H1 (cell line): ENCODE data around the gene CTBP2. TPM values are rescaled to one million over a fixed set of nuclear protein-coding genes. Genes with fewer than 3 reads are reported as not detected.

Experiments used
- CTCF ChIA-PET: fragments of 300-600 bp; sonication (Branson Sonifier 250); formaldehyde crosslinking; loops from one replicate; lab custom pipeline; 2021; ENCODE audit not compliant: partially characterized antibody; lab: Charles Lee
- POLR2A ChIA-PET: fragments of 300-600 bp; sonication (Branson Sonifier 250); formaldehyde crosslinking; loops from one replicate; lab custom pipeline; 2021; ENCODE audit warnings: inconsistent platforms; ENCODE audit not compliant: partially characterized antibody; lab: Charles Lee
- DNase-seq, 2 experiments: peaks; one replicate each; pipeline versions ENCODE4 v3.0.0 to v3.0.0-alpha.2; 2010 to 2022; ENCODE audit warnings: low spot score in 2 of 2, low read depth in 1 of 2, mixed read lengths in 1 of 2
- FAIRE-seq: peaks from 2 replicates; lab custom pipeline; 2011; peaks lifted over from hg19 to GRCh38; lab: Jason Lieb, UNC
- H2AFZ ChIP-seq: 2 replicates; pipeline ENCODE4 v1.8.1; 2012; ENCODE audit warnings: low read length, inconsistent platforms
- H2AK5ac ChIP-seq: 2 replicates; pipeline ENCODE4 v1.6.1; 2013; ENCODE audit warnings: low read depth, low read length
- H2BK120ac ChIP-seq: replicated peaks from 2 replicates; pipeline ENCODE3; 2013; ENCODE audit warnings: low read depth, low read length, inconsistent platforms
- H2BK12ac ChIP-seq: 2 replicates; pipeline ENCODE4 v1.6.1; 2013; ENCODE audit warnings: low read depth, low read length
- H2BK15ac ChIP-seq: 2 replicates; pipeline ENCODE4 v1.6.1; 2013; ENCODE audit warnings: low read length
- H2BK20ac ChIP-seq: 2 replicates; pipeline ENCODE4 v1.6.1; 2013; ENCODE audit warnings: low read length
- H2BK5ac ChIP-seq: 2 replicates; pipeline ENCODE4 v1.6.1; 2013; ENCODE audit warnings: low read depth, low read length
- H3K14ac ChIP-seq: 2 replicates; pipeline ENCODE4 v1.6.1; 2013; ENCODE audit warnings: inconsistent platforms; ENCODE audit not compliant: insufficient read length
- H3K18ac ChIP-seq: 2 replicates; pipeline ENCODE4 v1.6.1; 2013; ENCODE audit warnings: low read length; ENCODE audit errors: extremely low read depth
- H3K23ac ChIP-seq: 2 replicates; pipeline ENCODE4 v1.6.1; 2013; ENCODE audit warnings: inconsistent platforms; ENCODE audit not compliant: insufficient read length
- H3K23me2 ChIP-seq: 2 replicates; pipeline ENCODE4 v1.6.1; 2013; ENCODE audit warnings: low read depth, low read length
- H3K27ac ChIP-seq: 2 replicates; pipeline ENCODE4 v1.6.1; 2011; ENCODE audit warnings: low read depth, low read length, inconsistent platforms
- H3K27me3 ChIP-seq, 4 experiments: replicated peaks in 1 of 4; 1 replicate in 1 of 4; 2 replicates in 3 of 4; pipeline versions ENCODE4 v1.6.1 to v1.8.1; 2011 to 2013; ENCODE audit warnings: low read length in 3 of 4, mild to moderate bottlenecking in 3 of 4, inconsistent platforms in 2 of 4, mixed read lengths in 2 of 4, moderate library complexity in 1 of 4; ENCODE audit not compliant: control insufficient read depth in 3 of 4, insufficient read depth in 3 of 4; ENCODE audit errors: extremely low read depth in 1 of 4
- H3K36me3 ChIP-seq, 4 experiments: 2 replicates each; pipeline versions ENCODE4 v1.6.1 to v1.8.1; 2011 to 2013; ENCODE audit warnings: mild to moderate bottlenecking in 4 of 4, low read length in 3 of 4, moderate library complexity in 2 of 4, control low read depth in 1 of 4, inconsistent platforms in 1 of 4; ENCODE audit not compliant: insufficient read depth in 4 of 4, control insufficient read depth in 2 of 4
- H3K4ac ChIP-seq: replicated peaks from 2 replicates; pipeline ENCODE3; 2013; ENCODE audit warnings: low read length, low read depth, mixed read lengths, inconsistent platforms; ENCODE audit not compliant: insufficient read length
- H3K4me1 ChIP-seq, 4 experiments: replicated peaks in 1 of 4; 1 replicate in 1 of 4; 2 replicates in 3 of 4; pipeline versions ENCODE4 v1.6.1 to v1.8.1; 2011 to 2013; ENCODE audit warnings: low read length in 3 of 4, inconsistent platforms in 2 of 4, mixed read lengths in 1 of 4; ENCODE audit not compliant: insufficient read depth in 4 of 4, control insufficient read depth in 3 of 4
- H3K4me2 ChIP-seq, 2 experiments: 2 replicates each; pipeline versions ENCODE4 v1.6.1 to v1.8.1; 2011 to 2013; ENCODE audit warnings: low read depth in 2 of 2, low read length in 2 of 2, control low read depth in 1 of 2, inconsistent platforms in 1 of 2, mild to moderate bottlenecking in 1 of 2; ENCODE audit not compliant: insufficient read depth in 1 of 2
- H3K4me3 ChIP-seq, 4 experiments: fragments of 200-600, 300-600 bp in 1 of 4; sonication (generic), shearing (Covaris generic), sonication (Bioruptor Twin) in 1 of 4; 2 replicates each; pipeline versions ENCODE4 v1.5.1 to v1.8.1; 2011 to 2016; ENCODE audit warnings: low read length in 4 of 4, low read depth in 3 of 4, control low read depth in 2 of 4, inconsistent platforms in 2 of 4, mild to moderate bottlenecking in 2 of 4, mixed read lengths in 1 of 4, moderate library complexity in 1 of 4; ENCODE audit not compliant: insufficient read depth in 2 of 4; ENCODE audit errors: extremely low read depth in 1 of 4
- H3K56ac ChIP-seq: replicated peaks from 2 replicates; pipeline ENCODE3; 2013; ENCODE audit warnings: low read depth, mild to moderate bottlenecking, mixed read lengths, low read length, inconsistent platforms; ENCODE audit not compliant: insufficient read length
- H3K79me1 ChIP-seq: 2 replicates; pipeline ENCODE4 v1.6.1; 2013; ENCODE audit warnings: low read depth, low read length, control low read depth
- H3K79me2 ChIP-seq, 2 experiments: 2 replicates each; pipeline versions ENCODE4 v1.6.1 to v1.8.1; 2012 to 2013; ENCODE audit warnings: low read length in 2 of 2, mild to moderate bottlenecking in 2 of 2, inconsistent platforms in 1 of 2; ENCODE audit not compliant: insufficient read depth in 2 of 2, control insufficient read depth in 1 of 2
- H3K9ac ChIP-seq, 4 experiments: replicated peaks in 1 of 4; 1 replicate in 1 of 4; 2 replicates in 3 of 4; pipeline versions ENCODE4 v1.6.1 to v1.8.1; 2011 to 2013; ENCODE audit warnings: low read depth in 3 of 4, low read length in 3 of 4, control low read depth in 2 of 4, mild to moderate bottlenecking in 2 of 4, moderate library complexity in 2 of 4, inconsistent platforms in 1 of 4; ENCODE audit errors: extremely low read depth in 1 of 4
- H3K9me3 ChIP-seq, 2 experiments: 2 replicates each; pipeline versions ENCODE4 v1.6.1 to v1.8.1; 2012 to 2013; ENCODE audit warnings: mild to moderate bottlenecking in 2 of 2, moderate library complexity in 2 of 2, control low read depth in 1 of 2, inconsistent platforms in 1 of 2, low read depth in 1 of 2, low read length in 1 of 2, mixed read lengths in 1 of 2; ENCODE audit not compliant: insufficient read depth in 2 of 2
- H4K20me1 ChIP-seq, 2 experiments: replicated peaks in 1 of 2; 2 replicates each; pipeline versions ENCODE3 to v1.8.1; 2011 to 2013; ENCODE audit warnings: inconsistent platforms in 2 of 2, low read length in 2 of 2, mild to moderate bottlenecking in 1 of 2; ENCODE audit not compliant: insufficient read depth in 2 of 2, control insufficient read depth in 1 of 2
- H4K5ac ChIP-seq: 2 replicates; pipeline ENCODE4 v1.6.1; 2013; ENCODE audit warnings: low read length, low read depth, mixed read lengths, inconsistent platforms; ENCODE audit not compliant: insufficient read length
- H4K8ac ChIP-seq: 2 replicates; pipeline ENCODE4 v1.8.0; 2013; ENCODE audit warnings: mild to moderate bottlenecking, moderate library complexity, low read length, inconsistent platforms; ENCODE audit not compliant: insufficient read depth; ENCODE audit errors: extremely low read depth
- H4K91ac ChIP-seq: replicated peaks from 2 replicates; pipeline ENCODE3; 2013; ENCODE audit warnings: low read length, mixed read lengths, inconsistent platforms; ENCODE audit not compliant: insufficient read length
- CHD2 ChIP-seq: IDR thresholded peaks from 2 replicates; pipeline ENCODE4 v1.6.1; 2012; ENCODE audit warnings: low read length, improper control_type of control experiment
- EP300 ChIP-seq, 2 experiments: IDR thresholded peaks; 1 replicate in 1 of 2; 2 replicates in 1 of 2; pipeline ENCODE4 v1.6.1; 2011 to 2012; ENCODE audit warnings: low read depth in 2 of 2, low read length in 2 of 2, mild to moderate bottlenecking in 2 of 2, borderline replicate concordance in 1 of 2, inconsistent platforms in 1 of 2, moderate library complexity in 1 of 2
- GTF2F1 ChIP-seq: IDR thresholded peaks from 2 replicates; pipeline ENCODE4 v1.6.1; 2012; ENCODE audit warnings: low read depth, low read length, improper control_type of control experiment, borderline replicate concordance
- RBBP5 ChIP-seq: IDR thresholded peaks from 2 replicates; pipeline ENCODE4 v1.7.1; 2012; ENCODE audit warnings: low read depth, mild to moderate bottlenecking, inconsistent platforms, low read length, moderate library complexity, borderline replicate concordance
- SAP30 ChIP-seq: fragments of 300-600 bp; sonication (generic); IDR thresholded peaks from 2 replicates; pipeline ENCODE4 v1.7.1; 2012; ENCODE audit warnings: low read length, moderate library complexity, mild to moderate bottlenecking, inconsistent platforms; ENCODE audit not compliant: insufficient read depth, insufficient replicate concordance
- SIN3A ChIP-seq, 2 experiments: IDR thresholded peaks in 1 of 2; conservative IDR thresholded peaks in 1 of 2; 2 replicates each; pipeline ENCODE4 v1.6.1; 2011 to 2012; ENCODE audit warnings: low read length in 2 of 2, improper control_type of control experiment in 1 of 2, low read depth in 1 of 2, mild to moderate bottlenecking in 1 of 2
- SIRT6 ChIP-seq: IDR thresholded peaks from one replicate; pipeline ENCODE4 v1.7.1; 2012; ENCODE audit warnings: low read length, inconsistent platforms
- SP2 ChIP-seq: IDR thresholded peaks from 2 replicates; pipeline ENCODE4 v1.6.1; 2012; ENCODE audit warnings: mild to moderate bottlenecking, low read length, inconsistent platforms
- SUZ12 ChIP-seq: fragments of 200-600 bp; sonication (generic); IDR thresholded peaks from 2 replicates; pipeline ENCODE4 v1.6.1; 2012; ENCODE audit warnings: mild to moderate bottlenecking, inconsistent platforms, low read length, moderate library complexity, mixed read lengths
- USF2 ChIP-seq: IDR thresholded peaks from 2 replicates; pipeline ENCODE4 v1.6.1; 2011; ENCODE audit warnings: low read length, improper control_type of control experiment
- WGBS, 2 experiments: shearing (Covaris generic) in 1 of 2; methylation state at CpG; one replicate each; pipeline versions ENCODE4 v1.1.6 to v1.1.7; 2013 to 2015; ENCODE audit warnings: low lambda C conversion rate in 2 of 2, mixed read lengths in 2 of 2, inconsistent platforms in 1 of 2, low coverage in 1 of 2, missing lambda C conversion rate in 1 of 2; ENCODE audit not compliant: insufficient replicate concordance in 2 of 2, insufficient coverage in 1 of 2, insufficient read length in 1 of 2; ENCODE audit errors: extremely low coverage in 1 of 2, missing lambda C conversion rate in 1 of 2; 5-methylcytosine and 5-hydroxymethylcytosine counted together
- polyA plus RNA-seq, 7 experiments: library from polyadenylated mRNA; depleted of rRNA in 3 of 7; stranded (reverse) in 5 of 7; unstranded in 2 of 7; fragments of >200 nt in 5 of 7; fragments of 200-250 nt in 2 of 7; gene quantifications; 1 replicate in 5 of 7; 2 replicates in 1 of 7; 4 replicates in 1 of 7; pipeline versions ENCODE4 v1.2.1 to v1.2.3, GENCODE V29; 2011 to 2013; ENCODE audit warnings: missing spikeins in 2 of 7, mixed read lengths in 2 of 7
- total RNA-seq: library from RNA; stranded (reverse); fragmentation: NEBNext Ultra II Directional; extraction: Animal tissue kit (Norgen Biotek cat#: 25700); gene quantifications from 2 replicates; pipeline ENCODE4 v1.2.1, GENCODE V29; 2021

The CTBP2 gene
- total and polyA plus RNA-seq, 2 of the 8 experiments (the other 6 are each of a cell fraction or from before 2014, with no cell fraction given), result 208 to 221 TPM

DNA sequence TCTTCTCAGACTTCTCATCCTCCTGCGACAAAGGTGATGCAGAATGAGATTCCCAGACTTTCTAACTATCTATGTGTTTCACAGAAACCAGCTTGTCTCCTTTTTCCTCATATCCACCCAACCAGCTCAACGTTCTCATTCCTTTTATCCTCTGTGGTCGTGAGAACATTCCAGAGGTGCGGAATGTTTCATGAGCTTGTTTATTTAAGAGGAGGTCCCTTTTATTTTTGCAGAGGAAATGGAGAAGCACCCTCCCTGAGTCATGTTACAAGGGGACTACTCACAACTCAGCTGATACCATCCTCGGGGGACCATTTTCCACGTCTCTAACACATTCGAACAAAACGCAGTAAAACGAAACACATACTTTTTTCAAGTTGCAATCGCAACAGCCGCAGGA is 125.2 kb downstream of the CTBP2 start:
- peaks cover 1 to 26% (median 20%) of the 10 kb centered on the region in 4 experiments for H3K4me1 ChIP-seq
- H4K20me1 ChIP-seq, result peaks cover 41 to 45% of the 10 kb centered on the region in 2 experiments
- no peak overlapping the region for H4K5ac ChIP-seq
- H2BK12ac ChIP-seq, result no peak overlapping the region
- no peak overlapping the region for H4K8ac ChIP-seq
- no peak for DNase-seq
- no peak overlapping the region for H4K91ac ChIP-seq
- H3K18ac ChIP-seq, result no peak overlapping the region
- H3K9me3 ChIP-seq, result no peaks in the 10 kb centered on the region
- H3K14ac ChIP-seq, result no peak overlapping the region
- H3K56ac ChIP-seq, result no peak overlapping the region
- CTCF ChIA-PET, result interaction anchor here (1.0 to 4.1 kb wide), 5 partner anchors 13 to 42 kb away, joined by 4 to 29 read pairs (median 7); no protein-coding TSS in a partner anchor
- H3K79me1 ChIP-seq, result peaks cover 40% of the 10 kb centered on the region
- WGBS, 2 experiments, result 90% methylated on average over 11 of the region's 11 CpGs; no CpG with 5 or more reads in 1 of the 2 experiments
- POLR2A ChIA-PET, result interaction anchor here (1.0 to 1.6 kb wide), 2 partner anchors 14 to 19 kb away, joined by 3 to 7 read pairs; no protein-coding TSS in a partner anchor
- H3K27me3 ChIP-seq, result no peaks in the 10 kb centered on the region
- H3K4me2 ChIP-seq, result no peak overlapping the region; a peak in 1 of 4 replicates
- H3K79me2 ChIP-seq, result peaks cover 11 to 97% of the 10 kb centered on the region in 2 experiments
- H3K4me3 ChIP-seq, result no peak overlapping the region
- H2BK120ac ChIP-seq, result no peak overlapping the region
- H2BK5ac ChIP-seq, result no peak overlapping the region
- H3K9ac ChIP-seq, result no peak overlapping the region
- H3K4ac ChIP-seq, result no peak overlapping the region
- no peaks in the 10 kb centered on the region; the same call in 1 of the 2 replicates for H3K23me2 ChIP-seq
- no peak overlapping the region for H3K23ac ChIP-seq
- FAIRE-seq, result no peak
- H2AK5ac ChIP-seq, result no peak overlapping the region
- no peak overlapping the region for H2AFZ ChIP-seq
- no peak overlapping the region for H2BK20ac ChIP-seq
- no peak overlapping the region for H2BK15ac ChIP-seq
- no peak overlapping the region for H3K27ac ChIP-seq
- H3K36me3 ChIP-seq, result peaks cover 4 to 59% (median 8%) of the 10 kb centered on the region in 4 experiments; a peak in 7 of 8 replicates
- TF ChIP-seq USF2 (no peak), SIN3A (conservative IDR thresholded peaks at IDR 0.05 in 1 of 2, IDR thresholded peaks at IDR 0.05 in 1 of 2; ENCODE audit: low read depth in 1 of 2, low read length in 2 of 2) (no peak), EP300 (IDR thresholded peaks at IDR 0.05; ENCODE audit: borderline replicate concordance in 1 of 2, low read depth in 2 of 2, low read length in 2 of 2) (no peak), SP2 (no peak), CHD2 (no peak), SAP30 (no peak), GTF2F1 (no peak), SUZ12 (no peak), RBBP5 (no peak), SIRT6 (no peak)
